GM12878 (cell line): ENCODE results near the gene IRF7. TPM values are rescaled to one million over a fixed set of nuclear protein-coding genes. Genes with fewer than 3 reads are reported as not detected.

ENCODE experiments used
- YBX1 ChIP-seq: fragments of 450-650 bp; IDR thresholded peaks from 2 replicates; pipeline ENCODE4 v1.6.1; 2016; ENCODE audit warnings: antibody characterized with exemption
- YY1 ChIP-seq: IDR thresholded peaks from 2 replicates; pipeline ENCODE4 v1.6.1; 2011; ENCODE audit warnings: low read depth, mild to moderate bottlenecking, low read length
- ZBED1 ChIP-seq: IDR thresholded peaks from 2 replicates; pipeline ENCODE4 v1.6.1; 2016; ENCODE audit warnings: borderline replicate concordance
- polyA plus RNA-seq, 11 experiments: library from polyadenylated mRNA; depleted of rRNA in 4 of 11; unstranded in 6 of 11; stranded (reverse) in 5 of 11; fragments of >200 nt; fragmentation: Nextera tagmentation in 4 of 11; fragmentation: Illumina TruSeq in 1 of 11; extraction: Ambion mirVana in 4 of 11; extraction: Trizol in 1 of 11; gene quantifications; 1 replicate in 1 of 11; 2 replicates in 10 of 11; pipeline versions ENCODE4 v1.2.1 to v1.2.3, GENCODE V29; 2011 to 2016; ENCODE audit warnings: inconsistent platforms in 2 of 11, missing spikeins in 2 of 11, low read depth in 1 of 11
- total RNA-seq, 4 experiments: library from RNA; depleted of rRNA in 3 of 4; stranded (reverse); fragments of >200 nt in 3 of 4; fragmentation: Illumina TruSeq in 1 of 4; extraction: Trizol in 1 of 4; gene quantifications; 2 replicates each; pipeline versions ENCODE4 v1.2.1 to v1.2.3, GENCODE V29; 2013 to 2021
- TF ChIP-seq, protein P1 (sequence below): IDR thresholded peaks from 2 replicates; pipeline ENCODE4 v1.6.1; 2011; ENCODE audit warnings: borderline replicate concordance, low read depth, mild to moderate bottlenecking, moderate library complexity, low read length; ENCODE audit not compliant: insufficient read depth, poor library complexity, severe bottlenecking
- TF ChIP-seq, protein P2 (sequence below): fragments of 450-650 bp; IDR thresholded peaks from 2 replicates; pipeline ENCODE4 v1.6.1; 2017; ENCODE audit warnings: mild to moderate bottlenecking
- TF ChIP-seq, protein P3 (sequence below): fragments of 450-650 bp; IDR thresholded peaks from 2 replicates; pipeline ENCODE4 v1.6.1; 2018; ENCODE audit warnings: borderline replicate concordance, mild to moderate bottlenecking; ENCODE audit not compliant: partially characterized antibody
- TF ChIP-seq, protein P4 (sequence below): fragments of 450-650 bp; IDR thresholded peaks from 2 replicates; pipeline ENCODE4 v1.6.1; 2018; ENCODE audit warnings: mild to moderate bottlenecking, low read depth, moderate library complexity; ENCODE audit not compliant: partially characterized antibody

The IRF7 gene
- total and polyA plus RNA-seq, 10 of the 15 experiments (the other 5 are each of a cell fraction or from before 2014, with no cell fraction given) = 4.4 to 141 (median 67.6) TPM

DNA sequence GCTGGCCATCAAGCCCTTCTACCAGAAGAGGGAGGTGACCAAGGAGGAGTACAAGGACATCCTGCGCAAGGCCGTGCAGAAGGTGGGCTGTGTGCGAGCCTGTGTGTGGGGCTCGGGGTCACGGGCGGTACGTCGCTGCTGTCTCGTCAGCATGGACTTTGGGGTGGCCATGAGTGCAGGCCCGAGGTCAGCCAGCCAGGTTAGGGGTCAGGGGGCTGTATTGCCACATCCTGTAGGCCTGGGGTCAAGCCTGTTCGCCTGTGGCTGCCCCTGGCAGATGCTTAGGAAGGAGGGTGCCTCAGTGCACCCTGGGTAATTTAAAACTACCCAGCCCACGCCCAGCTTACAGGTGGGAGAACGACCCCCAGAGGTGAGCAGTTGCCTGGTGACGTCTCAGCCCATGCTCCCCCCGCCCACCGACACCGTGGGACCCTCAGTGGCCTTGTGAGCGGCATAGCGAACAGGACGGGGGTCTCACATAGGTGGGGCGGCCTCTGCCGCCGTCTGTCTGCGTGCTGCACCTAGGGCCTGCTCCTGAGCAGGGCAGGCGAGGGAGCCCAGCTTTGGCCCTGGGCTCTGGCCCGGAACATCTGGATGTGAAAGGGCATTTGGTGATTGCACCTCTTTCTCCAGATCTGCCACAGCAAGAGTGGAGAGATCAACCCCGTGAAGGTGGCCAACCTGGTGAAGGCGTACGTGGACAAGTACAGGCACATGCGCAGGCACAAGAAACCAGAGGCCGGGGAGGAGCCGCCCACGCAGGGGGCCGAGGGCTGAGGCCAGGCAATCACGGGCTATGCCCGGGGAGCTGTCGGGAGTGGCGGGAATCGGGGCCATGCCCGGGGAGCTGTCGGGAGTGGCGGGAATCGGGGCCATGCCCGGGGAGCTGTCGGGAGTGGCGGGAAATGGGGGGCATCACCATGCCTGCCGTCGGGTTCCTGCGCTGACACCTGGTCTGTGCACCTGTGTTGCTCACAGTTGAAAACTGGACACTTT is 4.5 kb downstream of the IRF7 start (continued):
- TF ChIP-seq ZBED1 (peak; percentile 15; the same call in 1 of the 2 replicates), YBX1 (no peak), YY1 (no peak)
- TF ChIP-seq, protein P1, sequence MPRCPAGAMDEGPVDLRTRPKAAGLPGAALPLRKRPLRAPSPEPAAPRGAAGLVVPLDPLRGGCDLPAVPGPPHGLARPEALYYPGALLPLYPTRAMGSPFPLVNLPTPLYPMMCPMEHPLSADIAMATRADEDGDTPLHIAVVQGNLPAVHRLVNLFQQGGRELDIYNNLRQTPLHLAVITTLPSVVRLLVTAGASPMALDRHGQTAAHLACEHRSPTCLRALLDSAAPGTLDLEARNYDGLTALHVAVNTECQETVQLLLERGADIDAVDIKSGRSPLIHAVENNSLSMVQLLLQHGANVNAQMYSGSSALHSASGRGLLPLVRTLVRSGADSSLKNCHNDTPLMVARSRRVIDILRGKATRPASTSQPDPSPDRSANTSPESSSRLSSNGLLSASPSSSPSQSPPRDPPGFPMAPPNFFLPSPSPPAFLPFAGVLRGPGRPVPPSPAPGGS = peak; percentile 13
- TF ChIP-seq, protein P2, sequence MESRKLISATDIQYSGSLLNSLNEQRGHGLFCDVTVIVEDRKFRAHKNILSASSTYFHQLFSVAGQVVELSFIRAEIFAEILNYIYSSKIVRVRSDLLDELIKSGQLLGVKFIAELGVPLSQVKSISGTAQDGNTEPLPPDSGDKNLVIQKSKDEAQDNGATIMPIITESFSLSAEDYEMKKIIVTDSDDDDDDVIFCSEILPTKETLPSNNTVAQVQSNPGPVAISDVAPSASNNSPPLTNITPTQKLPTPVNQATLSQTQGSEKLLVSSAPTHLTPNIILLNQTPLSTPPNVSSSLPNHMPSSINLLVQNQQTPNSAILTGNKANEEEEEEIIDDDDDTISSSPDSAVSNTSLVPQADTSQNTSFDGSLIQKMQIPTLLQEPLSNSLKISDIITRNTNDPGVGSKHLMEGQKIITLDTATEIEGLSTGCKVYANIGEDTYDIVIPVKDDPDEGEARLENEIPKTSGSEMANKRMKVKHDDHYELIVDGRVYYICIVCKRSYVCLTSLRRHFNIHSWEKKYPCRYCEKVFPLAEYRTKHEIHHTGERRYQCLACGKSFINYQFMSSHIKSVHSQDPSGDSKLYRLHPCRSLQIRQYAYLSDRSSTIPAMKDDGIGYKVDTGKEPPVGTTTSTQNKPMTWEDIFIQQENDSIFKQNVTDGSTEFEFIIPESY = no peak
- TF ChIP-seq, protein P3, sequence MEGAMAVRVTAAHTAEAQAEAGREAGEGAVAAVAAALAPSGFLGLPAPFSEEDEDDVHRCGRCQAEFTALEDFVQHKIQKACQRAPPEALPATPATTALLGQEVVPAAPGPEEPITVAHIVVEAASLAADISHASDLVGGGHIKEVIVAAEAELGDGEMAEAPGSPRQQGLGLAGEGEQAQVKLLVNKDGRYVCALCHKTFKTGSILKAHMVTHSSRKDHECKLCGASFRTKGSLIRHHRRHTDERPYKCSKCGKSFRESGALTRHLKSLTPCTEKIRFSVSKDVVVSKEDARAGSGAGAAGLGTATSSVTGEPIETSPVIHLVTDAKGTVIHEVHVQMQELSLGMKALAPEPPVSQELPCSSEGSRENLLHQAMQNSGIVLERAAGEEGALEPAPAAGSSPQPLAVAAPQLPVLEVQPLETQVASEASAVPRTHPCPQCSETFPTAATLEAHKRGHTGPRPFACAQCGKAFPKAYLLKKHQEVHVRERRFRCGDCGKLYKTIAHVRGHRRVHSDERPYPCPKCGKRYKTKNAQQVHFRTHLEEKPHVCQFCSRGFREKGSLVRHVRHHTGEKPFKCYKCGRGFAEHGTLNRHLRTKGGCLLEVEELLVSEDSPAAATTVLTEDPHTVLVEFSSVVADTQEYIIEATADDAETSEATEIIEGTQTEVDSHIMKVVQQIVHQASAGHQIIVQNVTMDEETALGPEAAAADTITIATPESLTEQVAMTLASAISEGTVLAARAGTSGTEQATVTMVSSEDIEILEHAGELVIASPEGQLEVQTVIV = no peak
- TF ChIP-seq, protein P4, sequence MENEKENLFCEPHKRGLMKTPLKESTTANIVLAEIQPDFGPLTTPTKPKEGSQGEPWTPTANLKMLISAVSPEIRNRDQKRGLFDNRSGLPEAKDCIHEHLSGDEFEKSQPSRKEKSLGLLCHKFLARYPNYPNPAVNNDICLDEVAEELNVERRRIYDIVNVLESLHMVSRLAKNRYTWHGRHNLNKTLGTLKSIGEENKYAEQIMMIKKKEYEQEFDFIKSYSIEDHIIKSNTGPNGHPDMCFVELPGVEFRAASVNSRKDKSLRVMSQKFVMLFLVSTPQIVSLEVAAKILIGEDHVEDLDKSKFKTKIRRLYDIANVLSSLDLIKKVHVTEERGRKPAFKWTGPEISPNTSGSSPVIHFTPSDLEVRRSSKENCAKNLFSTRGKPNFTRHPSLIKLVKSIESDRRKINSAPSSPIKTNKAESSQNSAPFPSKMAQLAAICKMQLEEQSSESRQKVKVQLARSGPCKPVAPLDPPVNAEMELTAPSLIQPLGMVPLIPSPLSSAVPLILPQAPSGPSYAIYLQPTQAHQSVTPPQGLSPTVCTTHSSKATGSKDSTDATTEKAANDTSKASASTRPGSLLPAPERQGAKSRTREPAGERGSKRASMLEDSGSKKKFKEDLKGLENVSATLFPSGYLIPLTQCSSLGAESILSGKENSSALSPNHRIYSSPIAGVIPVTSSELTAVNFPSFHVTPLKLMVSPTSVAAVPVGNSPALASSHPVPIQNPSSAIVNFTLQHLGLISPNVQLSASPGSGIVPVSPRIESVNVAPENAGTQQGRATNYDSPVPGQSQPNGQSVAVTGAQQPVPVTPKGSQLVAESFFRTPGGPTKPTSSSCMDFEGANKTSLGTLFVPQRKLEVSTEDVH = no peak
